IPS-18c (cell line): ENCODE measurements around the gene CPOX.
"Not testable (repeated sequence)": the region's sequence is repeated elsewhere in the genome, so short reads cannot be mapped to it uniquely, and the experiment has no call there.

Experiments used
- H3K4me3 ChIP-seq: 2 replicates; pipeline ENCODE4 v1.7.0; 2013; ENCODE audit warnings: low read depth, mild to moderate bottlenecking, low read length, moderate library complexity; ENCODE audit not compliant: insufficient read depth
- H3K9me3 ChIP-seq: one replicate; pipeline ENCODE4 v1.6.1; 2013; ENCODE audit warnings: mild to moderate bottlenecking, low read length, moderate library complexity; ENCODE audit not compliant: control insufficient read depth, insufficient read depth

CPOX gene

DNA sequence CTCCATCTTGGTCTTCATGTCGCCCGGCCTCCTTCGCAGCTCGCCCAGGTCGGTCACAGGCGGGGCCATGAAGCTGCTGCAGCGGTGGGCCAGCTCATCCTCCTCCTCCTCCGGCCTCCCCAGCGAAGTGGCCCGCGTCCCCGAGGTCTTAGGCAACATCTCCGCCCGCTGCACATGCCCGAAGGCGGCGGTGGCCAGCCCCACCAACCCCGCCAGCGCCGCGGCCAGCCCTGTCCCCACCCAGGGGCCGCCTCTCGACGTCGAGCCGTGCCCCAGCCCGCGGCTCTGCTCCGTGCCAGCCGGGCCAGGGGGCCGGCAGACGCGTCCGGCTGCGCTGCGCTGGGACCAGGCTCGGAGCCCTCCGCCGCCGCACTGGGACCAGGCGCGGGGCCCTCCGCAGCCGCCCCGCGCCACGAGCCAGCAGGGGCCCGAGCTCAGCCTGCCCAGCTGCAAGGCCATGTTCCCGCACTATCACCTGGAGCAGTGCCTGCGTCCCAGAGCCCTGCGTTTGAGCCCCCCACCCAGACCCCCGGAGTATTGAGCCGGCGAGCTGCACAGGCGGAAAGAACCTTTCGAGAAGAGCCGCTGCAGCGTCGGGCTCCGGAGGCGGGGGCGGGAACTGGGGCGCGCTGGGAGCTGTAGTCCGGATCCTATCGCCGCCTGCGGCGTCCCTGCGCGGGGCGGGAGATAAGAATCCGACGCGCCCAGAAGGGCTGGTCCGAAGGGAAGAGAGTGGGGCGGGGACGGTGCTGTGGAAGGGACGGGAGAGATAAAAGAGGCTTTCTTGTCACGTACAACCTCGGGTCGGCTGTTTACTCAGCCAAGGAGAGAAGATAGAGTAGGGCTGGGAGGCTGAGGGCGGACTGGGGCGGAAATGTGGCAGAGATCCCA, at the start of gene CPOX:
CPOX (minus strand) TSS at position 566 of the 891 bp plus-strand sequence; CDS start at position 459, 107 bp downstream.
- H3K4me3 ChIP-seq, result peak within 1 kb of the TSS; percentile 76
- H3K9me3 ChIP-seq, result no peaks in the 10 kb centered on the region

DNA sequence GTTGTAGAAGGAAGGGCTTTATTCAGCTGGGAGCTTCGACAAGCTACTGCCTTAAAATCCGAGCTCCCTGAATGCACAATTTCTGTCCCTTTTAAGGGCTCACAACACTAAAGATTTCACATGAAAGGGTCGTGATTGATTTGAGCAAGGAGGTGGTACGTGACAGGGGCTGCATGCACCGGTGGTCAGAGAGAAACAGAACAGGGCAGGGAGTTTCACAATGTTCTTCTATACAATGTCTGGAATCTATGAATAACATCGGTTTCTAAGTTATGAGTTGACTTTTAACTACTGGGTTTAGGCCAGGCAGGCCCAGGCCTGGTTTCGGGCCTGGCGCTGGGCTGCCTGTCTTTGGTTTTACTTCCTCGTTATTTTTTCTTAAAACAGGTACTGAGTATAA, 49.4 kb upstream of the CPOX start:
- not testable (repeated sequence) for H3K9me3 ChIP-seq, H3K4me3 ChIP-seq

DNA sequence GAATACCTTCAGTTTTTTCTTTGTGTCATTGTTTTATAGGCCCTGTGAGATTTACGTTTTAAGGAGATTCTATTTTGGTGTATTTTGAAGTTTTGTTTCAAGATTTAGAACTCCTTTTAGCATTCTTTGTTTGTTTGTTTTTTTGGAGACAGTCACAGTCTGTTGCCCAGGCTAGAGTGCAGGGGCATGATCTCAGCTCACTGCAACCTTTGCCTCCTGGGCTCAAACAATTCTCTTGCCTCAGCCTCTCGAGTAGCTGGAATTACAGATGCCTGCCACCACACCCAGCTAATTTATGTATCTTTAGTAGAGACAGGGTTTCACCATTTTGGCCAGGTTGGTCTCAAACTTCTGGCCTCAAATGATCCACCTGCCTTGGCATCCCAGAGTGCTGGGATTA, 48.3 kb upstream of the CPOX start:
- not testable (repeated sequence) for H3K9me3 ChIP-seq, H3K4me3 ChIP-seq

DNA sequence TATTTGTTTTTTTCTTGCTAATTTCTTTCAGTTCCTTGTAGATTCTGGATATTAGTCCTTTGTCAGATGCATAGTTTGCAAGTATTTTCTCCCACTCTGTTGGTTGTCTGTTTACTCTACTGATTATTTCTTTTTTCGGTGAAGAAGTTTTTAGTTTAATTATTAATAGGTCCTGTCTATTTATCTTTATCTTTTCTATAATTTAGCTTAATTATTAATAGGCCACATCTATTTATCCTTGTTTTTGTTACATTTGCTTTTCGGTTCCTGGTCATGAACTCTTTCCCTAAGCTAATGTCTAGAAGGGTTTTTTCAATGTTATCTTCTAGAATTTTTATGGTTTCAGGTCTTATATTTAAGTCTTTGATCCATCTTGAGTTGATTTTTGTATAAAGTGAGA, 45.1 kb upstream of the CPOX start:
- H3K9me3 ChIP-seq, H3K4me3 ChIP-seq: not testable (repeated sequence)

DNA sequence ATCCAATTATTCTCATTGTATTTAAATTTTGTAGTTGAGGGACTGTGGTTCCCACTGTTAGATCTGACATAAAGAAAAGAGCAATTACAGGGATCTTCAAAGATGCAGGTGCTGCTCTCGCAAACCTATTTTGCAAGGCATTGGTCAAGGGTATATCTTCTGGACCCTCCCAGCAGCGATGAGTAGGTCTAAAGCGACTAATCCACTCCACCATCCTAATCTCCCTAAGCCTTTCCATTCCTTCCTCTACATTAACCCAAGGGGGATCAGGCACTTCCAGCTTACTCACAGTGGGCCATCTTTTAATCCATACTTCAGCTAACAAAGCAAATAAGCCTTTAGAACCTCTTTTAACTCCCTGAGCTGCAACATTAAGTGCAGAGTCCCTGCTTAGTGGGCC, 37.0 kb upstream of the CPOX start:
- Histone ChIP-seq H3K4me3 (no peak overlapping the region), H3K9me3 (no peaks in the 10 kb centered on the region)

DNA sequence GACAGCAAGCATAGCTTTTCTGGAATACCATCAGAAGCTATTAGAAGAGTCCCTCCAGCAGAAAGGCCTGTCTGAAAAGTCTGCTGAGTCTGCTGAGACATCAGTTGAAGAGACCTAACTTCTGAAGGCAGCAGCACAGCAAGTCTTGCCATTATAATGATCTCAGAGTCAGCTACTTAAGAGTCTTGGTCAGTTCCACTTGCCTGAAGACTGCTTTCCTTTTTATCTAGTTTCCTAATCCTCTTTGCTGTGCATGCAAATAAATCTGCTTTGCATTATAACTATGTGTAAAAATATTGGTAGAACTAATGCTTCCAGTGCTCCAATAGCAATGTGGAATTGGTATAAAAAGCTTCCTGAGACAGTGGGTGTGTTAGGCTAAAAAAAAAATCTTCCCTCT, 34.9 kb upstream of the CPOX start:
- H3K9me3 ChIP-seq, result no peaks in the 10 kb centered on the region
- H3K4me3 ChIP-seq, result no peak overlapping the region

DNA sequence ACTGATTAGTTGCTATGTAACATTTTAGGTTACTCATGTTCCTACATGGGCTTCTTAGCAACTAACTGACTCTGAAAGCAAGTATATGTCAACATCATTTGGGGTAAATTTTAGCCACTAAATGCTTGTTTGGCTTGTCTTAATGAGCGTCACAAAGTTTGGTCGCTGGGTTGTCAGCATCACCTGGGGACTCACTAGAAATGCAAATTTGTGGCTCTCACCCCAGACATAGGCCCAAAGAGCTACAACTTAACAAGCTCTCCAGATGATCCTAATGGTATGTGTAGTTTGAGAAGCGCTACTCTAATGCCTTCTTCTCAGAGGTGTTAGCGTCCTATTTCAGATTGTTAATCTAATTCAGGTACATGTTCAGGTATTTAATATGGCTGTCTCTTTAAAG, 32.7 kb upstream of the CPOX start:
- H3K9me3 ChIP-seq, result no peaks in the 10 kb centered on the region
- H3K4me3 ChIP-seq, result no peak overlapping the region

DNA sequence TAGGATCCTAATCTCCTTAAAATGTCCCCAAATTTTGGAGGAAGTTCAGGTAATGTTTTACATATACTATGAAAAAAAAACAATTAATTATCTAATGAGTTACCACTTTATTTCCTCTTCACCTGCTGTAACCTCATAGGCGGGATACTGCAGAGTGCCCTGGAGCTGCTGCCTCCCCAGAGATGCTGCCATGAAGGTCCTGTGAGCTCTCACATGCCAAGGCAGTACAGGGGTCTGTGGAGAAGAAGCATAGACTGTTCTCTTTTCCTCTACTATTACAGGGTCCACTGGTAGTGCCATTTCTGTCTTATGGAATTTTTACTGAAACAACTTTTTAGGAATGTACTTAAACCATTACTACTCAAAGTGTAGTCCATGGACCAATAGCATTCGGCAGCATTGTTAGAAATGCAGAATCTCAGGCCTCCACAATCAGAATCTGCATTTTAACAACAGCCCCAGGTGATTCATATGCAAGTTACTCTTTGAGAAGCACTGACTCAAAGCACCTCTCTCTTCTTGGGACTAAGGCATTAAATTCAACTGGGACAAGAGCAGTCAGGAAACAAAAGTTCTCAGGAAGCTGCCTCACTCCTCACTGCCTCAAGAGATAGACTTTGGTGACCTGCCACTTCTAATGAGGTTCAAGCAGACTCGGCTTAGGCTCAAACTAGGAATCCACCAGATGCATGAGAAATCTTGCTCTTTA, 30.3 kb upstream of the CPOX start:
- no peak overlapping the region for H3K4me3 ChIP-seq
- no peaks in the 10 kb centered on the region for H3K9me3 ChIP-seq

DNA sequence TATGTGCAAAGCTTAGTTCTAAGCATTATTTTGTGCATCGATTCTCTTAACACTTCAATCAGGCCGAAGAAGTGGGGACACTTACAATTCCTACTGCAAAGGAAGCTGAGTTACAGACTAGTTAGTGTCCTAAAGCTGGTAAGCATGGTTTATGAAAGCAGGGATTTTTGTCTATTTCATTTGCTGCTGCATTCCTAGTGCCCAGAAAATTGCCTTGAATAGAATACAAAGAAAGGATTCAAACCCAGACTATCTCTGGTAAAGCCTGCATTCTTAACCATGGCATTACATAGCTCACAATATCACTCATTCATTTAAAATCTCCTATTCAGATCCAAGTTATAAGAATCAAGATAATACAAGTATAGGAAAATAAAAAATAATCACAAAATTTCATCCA, 24.4 kb upstream of the CPOX start:
- no peaks in the 10 kb centered on the region for H3K9me3 ChIP-seq
- no peak overlapping the region for H3K4me3 ChIP-seq

DNA sequence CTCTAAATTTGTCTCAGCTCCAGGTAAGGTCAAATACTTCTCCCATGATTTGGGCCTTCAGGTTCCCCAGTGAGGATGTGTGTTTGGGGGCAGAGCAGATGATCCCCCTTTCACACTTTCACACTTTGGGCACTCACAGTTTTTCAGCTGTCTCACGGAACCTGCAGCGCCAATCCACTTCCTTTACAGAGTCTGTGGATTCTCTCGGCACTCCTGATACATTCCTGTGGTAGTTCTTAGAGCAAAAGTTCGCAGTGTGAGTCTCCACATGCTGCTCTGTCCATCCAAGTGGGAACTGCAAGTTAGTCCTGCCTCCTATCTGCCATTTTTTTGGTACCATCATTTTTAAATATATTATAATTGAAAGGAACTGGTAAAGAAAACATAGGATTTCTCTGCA, 20.2 kb upstream of the CPOX start:
- H3K4me3 ChIP-seq, result no peak overlapping the region
- H3K9me3 ChIP-seq, result no peaks in the 10 kb centered on the region

DNA sequence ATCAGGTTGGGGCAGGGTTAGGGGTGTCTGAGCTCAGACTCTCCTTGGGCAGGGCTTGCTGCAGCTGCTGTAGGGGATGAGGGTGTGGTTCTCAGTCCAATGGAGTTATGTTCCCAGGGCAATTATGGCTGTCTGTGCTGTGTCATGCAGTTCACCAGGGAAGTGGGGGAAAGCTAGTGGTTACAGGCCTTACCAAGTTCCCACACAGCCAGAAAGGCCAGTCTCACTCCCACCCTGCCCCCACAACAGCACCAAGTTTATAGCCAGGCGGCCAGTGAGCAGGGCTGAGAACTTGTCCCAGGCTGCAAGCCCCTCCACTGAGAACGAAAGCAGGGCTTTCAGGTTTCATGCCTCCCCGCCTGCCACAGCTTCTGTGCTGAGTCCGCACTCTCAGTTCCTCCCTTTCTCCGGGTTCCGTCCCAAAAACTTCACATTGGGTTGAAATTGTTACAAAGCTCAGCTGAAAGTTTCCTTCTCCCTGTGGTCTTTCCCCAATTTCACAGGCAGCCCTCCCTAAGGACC, 19.6 kb upstream of the CPOX start:
- no peaks in the 10 kb centered on the region for H3K9me3 ChIP-seq
- H3K4me3 ChIP-seq, result no peak overlapping the region

DNA sequence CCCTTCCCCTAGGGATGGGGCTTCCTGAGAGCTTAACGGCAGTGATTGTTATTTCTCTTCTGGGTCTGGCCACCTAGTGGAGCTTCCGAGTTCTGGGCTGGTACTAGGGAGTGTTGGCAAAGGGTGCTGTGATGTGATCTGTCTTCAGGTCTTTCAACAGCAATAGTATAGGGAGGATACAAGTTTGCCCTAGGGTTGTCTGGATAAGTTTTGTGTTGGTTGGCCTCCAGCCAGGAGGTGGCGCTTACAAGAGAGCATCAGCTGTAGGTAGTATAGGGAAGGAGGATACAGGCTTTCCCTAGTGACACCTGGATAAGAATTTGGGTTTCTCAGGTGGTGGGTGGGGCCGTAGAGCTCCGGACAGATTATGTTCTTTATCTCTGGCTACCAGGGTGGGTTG, 19.2 kb upstream of the CPOX start:
- Histone ChIP-seq H3K4me3 (no peak overlapping the region), H3K9me3 (no peaks in the 10 kb centered on the region)

DNA sequence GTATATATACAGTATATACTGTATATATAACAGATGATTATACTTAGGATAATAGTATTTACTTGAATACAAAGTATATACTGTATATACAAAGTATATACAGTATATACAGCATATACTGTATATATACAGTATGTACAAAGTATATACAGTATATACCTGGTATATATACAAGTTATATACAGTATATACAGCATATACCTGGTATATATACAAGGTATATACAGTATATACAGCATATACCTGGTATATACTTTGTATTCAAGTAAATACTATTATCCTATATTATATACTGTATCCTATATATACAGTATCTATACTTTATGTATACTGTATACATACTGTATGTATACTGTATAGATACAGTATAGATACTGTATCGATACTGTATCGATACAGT, 14.6 kb upstream of the CPOX start:
- no peaks in the 10 kb centered on the region for H3K9me3 ChIP-seq
- no peak overlapping the region for H3K4me3 ChIP-seq

DNA sequence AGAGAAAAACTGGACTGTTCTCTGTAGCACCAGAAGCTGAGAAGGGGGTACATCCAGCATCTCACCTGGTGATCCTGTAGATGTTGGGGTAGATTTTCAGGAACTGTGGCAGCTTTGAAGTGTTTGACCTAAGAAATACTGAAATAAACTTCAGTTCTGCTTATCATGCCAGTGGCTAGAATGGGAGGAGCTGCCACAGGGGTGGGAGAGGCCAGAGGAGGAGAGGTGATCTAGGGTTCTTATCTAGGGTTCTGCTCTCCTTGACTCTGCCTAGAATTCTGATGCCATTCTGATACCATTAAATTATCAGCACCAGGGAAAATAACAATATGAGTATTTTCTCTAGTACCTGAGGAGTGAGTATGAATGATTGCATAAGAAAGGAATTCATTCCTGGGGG, 10.2 kb upstream of the CPOX start:
- H3K4me3 ChIP-seq, result no peak overlapping the region
- no peaks in the 10 kb centered on the region for H3K9me3 ChIP-seq

DNA sequence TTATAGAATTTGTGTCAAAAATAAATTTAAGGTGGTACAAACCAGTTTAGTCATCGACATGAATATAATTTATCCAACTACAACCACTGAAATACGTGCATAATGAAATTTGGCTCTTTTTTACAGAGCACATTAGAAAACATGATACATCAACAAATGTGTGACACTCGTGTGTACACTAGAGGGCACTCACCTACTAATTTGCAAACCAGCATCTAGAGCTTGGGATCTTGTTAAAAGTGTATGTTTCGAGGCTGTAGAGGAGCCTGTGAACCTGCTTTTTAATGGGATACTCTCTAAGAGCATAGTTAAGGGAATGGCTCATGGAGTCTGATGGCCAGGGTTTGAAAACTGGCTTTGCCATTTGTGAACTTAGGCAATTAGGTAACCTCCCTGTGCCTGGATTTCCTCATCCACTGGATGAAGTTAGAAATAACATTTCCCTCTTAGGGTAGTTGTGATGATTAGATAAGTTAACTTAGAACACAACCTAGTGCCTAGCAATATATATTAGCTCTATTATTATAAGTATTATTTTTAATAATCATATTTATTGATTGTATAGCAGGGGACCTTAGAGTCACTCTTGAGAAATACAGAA, 8.8 kb upstream of the CPOX start:
- H3K4me3 ChIP-seq, result no peak overlapping the region

DNA sequence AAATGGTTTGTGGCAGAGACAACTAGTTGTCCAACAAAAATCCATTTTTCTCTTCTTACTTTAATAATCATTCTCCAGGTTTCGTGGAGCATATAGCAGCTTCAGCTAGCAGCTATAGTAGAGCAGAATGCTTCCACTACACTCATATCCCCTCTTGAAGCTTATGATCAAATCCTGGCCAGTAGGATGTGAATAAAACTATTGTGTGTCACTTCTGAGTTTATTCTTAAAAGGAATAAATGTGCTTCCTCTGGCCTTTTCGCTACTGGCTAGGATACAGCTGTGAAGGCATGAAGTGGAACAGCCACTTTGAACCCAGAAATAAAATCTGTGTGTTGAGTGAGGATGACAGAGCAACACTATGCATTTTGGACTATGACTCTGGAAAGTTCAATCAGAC, 7.8 kb upstream of the CPOX start:
- Histone ChIP-seq H3K9me3 (no peaks in the 10 kb centered on the region), H3K4me3 (no peak overlapping the region)

More for the DNA sequence above, 8.8 kb upstream of the CPOX start:
- H3K9me3 ChIP-seq, result no peaks in the 10 kb centered on the region

DNA sequence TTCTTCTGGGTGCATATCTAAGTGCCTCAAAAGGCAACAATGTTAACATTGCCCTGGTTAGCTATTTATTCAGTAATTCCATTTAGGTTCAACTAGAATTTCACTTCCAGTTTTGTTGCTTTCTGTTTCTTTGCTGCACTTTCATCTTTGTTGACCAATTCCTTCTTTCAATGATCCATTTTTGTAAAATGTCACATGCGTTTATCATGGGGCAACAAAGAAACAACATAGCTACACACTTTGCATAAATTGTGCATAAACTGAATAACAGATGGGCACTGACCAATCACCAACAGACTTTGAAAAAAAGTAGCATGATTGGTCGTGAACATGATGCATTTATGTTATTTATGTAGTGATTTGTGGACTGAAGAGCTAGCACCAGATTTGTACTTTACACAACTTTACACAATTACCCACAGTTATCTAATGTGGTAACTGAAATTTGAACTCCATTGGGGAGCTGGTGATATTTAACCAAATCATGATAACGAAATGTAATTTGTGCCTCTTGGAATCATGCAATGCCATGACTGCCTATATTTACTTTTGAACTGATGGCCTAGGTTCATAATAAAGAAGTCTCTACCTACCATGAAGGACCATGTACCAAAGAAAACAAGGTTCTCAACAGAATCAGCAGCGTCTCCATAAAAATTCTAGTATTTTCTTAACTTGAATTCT, 7.1 kb upstream of the CPOX start:
- Histone ChIP-seq H3K4me3 (no peak overlapping the region), H3K9me3 (no peaks in the 10 kb centered on the region)
